ENCODE data around the gene NCOA1.
"Not testable (repeated sequence)": the region's sequence is repeated elsewhere in the genome, so short reads cannot be mapped to it uniquely, and the experiment has no call there.

NCOA1 gene

DNA sequence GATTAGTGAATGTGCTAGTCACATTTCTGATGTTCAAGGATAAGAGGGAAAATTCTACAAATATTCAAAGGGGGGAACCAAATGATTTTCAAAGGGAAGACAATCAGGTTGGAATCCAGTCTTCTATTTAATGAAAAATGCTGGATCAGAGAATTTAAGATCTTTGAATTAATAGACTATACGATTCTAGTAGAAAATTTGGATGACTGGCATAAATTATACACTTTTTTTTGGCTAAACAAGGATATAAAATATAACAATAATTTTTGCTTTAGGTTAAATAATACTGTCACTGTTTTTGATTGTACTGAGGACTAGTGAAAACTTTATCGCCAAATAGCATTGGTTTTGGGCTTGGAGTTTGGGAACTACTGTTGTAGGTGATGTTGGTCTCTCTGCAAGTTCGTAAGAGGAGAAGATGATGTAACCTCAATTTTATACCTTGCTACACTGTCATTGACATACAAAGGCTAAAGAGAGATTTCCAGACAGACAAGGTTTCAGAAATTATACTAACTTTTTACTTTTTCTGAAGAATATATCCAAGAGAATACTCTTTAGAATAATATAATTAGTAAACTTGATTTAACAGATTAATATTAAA is 51.3 kb downstream of the NCOA1 start:
- DNase-seq, result no peak

GRCh38 chr2:24543252-24543651 is 52.2 kb downstream of the NCOA1 start:
- DNase-seq, result no peak

DNA sequence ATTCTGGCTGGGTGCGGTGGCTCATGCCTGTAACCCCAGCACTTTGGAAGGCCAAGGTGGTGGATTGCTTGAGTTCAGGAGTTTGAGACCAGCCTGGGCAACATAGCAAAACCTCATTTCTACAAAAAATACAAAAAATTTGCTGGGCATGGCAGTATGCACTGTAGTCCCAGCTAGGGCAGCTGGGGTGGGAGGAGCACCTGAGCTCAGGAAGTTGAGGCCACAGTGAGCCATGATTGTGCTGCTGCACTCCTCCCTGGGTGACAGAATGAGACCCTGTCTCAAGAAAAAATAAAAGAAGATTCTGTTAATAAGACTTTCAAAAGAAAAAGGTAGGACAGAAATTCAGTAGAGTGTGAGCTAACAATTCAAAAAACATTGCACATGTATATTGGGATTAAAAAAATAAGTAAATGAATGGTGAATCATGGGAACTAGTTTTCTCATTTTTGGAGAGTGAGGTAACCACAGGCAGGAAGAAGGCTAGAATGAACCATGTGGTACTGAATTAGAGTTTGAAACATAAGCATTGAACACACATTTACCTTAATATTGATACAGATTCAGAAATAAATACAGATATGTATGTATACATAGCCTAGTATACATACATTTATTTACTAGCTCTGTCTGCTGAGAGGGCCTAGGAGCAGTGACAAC is 53.5 kb downstream of the NCOA1 start:
- no peak for DNase-seq

- DNase-seq, result no peak
Observed at GRCh38 chr2:24546669-24547068, 55.6 kb downstream of the NCOA1 start.

DNA sequence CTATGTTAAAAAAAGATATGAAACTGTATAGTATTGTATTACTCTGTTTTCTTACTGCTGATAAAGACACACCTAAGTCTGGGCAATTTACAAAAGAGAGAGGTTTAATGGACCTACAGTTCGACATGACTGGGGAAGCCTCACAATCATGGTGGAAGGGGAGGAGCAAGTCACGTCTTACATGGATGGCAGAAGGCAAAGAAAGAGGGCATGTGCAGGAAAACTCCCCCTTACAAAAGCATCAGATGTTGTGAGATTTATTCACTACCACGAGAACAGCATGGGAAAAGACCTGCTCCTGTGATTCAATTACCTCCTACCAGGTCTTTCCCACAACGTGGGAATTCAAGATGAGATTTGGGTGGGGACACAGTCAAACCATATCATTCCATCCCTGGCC is 57.0 kb downstream of the NCOA1 start:
- DNase-seq, result no peak

GRCh38 chr2:24550301-24550700 is 59.2 kb downstream of the NCOA1 start:
- not testable (repeated sequence) for DNase-seq

DNA sequence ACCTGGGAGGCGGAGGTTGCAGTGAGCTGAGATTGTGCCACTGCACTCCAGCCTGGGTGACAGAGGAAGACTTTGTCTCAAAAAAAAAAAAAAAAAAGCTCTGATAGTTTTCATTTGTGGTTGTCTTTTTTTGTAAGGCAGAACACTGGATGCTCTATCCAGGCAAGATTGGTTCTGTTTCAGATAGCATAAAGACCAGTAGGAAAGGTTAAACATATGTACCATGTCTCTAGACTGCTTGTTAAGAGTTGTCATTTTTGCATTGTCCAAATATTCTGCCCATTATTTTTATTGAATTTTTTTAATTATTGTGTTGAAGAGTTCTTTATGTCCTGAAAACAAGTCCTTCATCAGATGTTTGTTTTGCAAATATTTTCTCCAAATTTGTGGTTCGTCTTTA is 60.0 kb downstream of the NCOA1 start:
- DNase-seq, result no peak

DNA sequence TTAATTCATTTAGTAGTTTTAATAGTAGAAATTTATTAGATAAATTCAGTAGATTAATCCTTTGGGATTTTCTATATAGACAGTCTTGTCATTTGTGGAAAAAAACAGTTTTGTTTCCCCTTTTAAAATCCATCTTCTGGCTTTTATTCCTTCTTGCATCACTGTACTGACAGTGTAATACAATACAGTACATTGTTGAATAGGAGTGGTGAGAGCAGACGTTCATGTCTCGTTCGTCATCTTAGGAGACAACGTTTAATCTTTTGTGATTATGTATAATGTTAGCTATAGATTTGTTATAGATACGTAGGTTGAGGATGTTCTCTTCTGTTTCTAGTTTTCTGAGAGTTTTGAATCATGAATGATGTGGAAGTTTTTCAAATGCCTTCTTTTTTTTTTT is 61.8 kb downstream of the NCOA1 start:
- DNase-seq, result no peak

DNA sequence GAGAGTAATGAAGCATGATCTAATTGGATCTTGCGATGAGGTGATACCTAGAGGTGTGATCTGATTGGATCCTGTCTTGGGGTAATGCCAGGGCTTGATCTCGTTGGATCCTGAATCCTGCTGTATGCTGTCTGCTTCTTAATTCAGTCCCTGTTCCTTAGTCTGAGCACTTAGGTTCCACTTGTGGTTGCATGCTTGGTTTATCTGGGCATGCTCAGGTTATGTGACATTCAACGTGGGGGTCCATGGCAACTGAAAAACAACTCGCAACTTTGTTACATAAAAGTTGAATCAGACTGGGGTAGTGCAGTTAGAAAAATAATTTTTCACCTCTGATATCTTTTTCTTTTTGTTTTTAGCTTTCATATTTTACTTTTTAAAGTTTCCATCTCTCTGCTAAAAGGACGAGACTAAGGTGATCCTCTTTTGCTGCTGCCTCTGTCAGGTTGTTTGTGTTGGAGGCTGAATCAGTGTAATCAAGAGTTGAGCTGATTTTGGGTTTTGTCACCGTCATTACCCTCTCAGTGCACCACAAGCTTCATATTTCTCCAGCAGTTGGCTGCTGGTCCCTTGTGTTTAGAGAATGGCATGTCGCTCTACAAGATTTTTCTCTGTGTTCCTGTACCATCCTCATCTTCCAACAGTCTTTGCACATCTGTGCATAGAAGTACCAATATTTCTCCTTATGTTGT is 67.9 kb downstream of the NCOA1 start:
- DNase-seq, result no peak

- DNase-seq, result no peak
Observed at GRCh38 chr2:24559473-24560113, 68.5 kb downstream of the NCOA1 start.

DNA sequence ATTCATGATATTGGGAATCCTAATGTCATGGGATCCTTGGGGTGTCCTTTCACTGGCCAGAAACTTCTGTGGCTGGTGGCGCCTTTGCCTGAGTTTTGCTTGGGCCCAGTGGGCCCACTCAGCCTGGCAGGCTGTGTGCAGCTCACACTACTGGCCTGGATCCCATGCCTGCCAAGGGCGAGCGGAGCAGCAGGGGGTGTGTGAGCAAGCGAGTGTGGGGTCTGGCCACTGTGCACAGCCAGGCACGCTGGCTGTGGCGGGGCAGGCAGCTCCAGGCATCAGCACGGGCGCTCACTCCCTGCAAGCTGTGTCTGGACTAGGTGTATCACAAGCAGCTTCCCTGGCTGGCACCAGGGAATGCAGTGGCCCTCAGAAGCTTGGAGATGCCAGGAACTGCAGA is 74.5 kb downstream of the NCOA1 start:
- DNase-seq, result no peak

- DNase-seq, result no peak
Observed at GRCh38 chr2:24566209-24566608, 75.2 kb downstream of the NCOA1 start.

DNA sequence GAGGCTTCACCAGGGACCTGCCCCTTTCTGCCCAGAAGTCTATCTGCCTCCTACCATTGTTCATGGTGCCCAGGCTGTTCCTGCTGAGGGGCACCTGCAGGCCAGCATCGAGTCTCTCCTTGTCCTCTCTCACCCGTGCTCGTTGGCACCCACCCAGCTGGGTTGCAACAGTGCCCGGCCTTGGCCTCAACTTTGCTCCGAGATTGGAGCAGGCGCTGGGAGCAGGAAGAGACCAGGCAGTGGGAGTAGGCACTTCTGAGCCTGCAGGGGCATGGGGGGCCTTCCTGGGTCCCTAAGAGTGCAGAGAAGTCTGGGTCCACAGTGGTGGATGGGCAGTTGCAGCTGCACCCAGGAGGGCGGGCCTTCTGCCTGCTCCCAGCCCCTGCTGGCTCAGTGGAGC is 75.6 kb downstream of the NCOA1 start:
- DNase-seq, result no peak

DNA sequence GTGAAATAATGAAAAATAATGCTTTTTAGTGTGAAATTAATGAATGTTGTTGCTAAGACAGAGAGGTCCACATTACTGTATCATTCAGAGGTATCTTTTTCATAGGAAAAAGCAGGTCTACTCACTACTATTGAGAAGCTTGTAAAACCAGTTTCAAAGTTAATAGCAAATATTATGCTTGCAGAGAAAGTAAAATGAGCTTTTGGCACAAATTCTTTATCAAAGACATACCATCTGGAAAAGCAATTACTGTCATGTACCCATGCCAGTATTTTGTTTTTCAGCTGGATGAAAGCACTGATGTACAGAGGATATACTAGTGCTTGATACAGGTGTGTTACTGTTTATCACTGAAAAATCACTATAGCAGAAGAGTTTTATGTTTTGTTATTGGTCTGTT is 77.5 kb downstream of the NCOA1 start:
- no peak for DNase-seq

DNA sequence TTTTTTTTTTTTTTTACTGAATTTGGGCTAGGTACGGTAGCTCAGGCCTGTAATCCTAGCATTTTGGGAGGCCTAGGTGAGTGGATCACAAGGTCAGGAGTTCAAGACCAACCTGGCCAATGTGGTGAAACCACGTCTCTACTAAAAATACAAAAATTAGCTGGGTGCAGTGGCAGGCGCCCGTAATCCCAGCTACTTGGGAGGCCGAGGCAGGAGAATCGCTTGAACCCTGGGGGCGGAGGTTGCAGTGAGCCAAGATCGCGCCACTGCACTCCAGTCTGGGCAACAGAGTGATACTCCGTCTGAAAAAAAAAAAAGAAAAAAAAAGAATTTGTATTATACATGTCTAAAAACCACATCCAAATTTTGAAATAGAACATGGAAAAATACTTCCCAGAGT is 78.5 kb downstream of the NCOA1 start:
- not testable (repeated sequence) for DNase-seq

- DNase-seq, result no peak
Observed at GRCh38 chr2:24570225-24570624, 79.2 kb downstream of the NCOA1 start.

GRCh38 chr2:24571828-24572442 is 80.9 kb downstream of the NCOA1 start:
- DNase-seq, result no peak

GRCh38 chr2:24576146-24576545 is 85.1 kb downstream of the NCOA1 start:
- no peak for DNase-seq

- DNase-seq, result no peak
Observed at GRCh38 chr2:24576617-24577016, 85.6 kb downstream of the NCOA1 start.

- no peak for DNase-seq
Observed at GRCh38 chr2:24577481-24577880, 86.4 kb downstream of the NCOA1 start.

- DNase-seq, result no peak
Observed at GRCh38 chr2:24579053-24579803, 88.2 kb downstream of the NCOA1 start.

DNA sequence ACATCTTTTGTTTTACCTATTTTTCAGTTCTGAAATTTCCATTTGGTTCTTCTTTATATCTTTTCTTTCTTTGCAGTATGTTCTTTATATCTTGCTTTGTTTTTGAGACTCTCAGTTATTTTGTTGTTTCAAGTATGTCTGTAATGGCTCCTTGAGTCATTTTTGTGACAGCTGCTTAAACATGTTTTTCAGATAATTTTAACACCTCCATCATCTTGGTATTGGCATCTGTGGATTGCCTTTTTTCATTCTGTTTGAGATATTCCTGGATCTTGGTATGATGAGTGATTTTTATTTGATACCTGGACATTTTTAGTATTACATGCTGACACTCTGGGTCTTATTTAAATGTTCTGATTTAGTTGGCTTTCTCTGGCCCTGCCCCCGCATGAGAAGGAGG is 89.5 kb downstream of the NCOA1 start:
- no peak for DNase-seq

- not testable (repeated sequence) for DNase-seq
Observed at GRCh38 chr2:24581971-24582370, 90.9 kb downstream of the NCOA1 start.

Data from NCI-H748 treated with DMSO at 0.1 percent for 48 hours (cell line).